K562 (cell line): Measurements from ENCODE around the gene SLC25A11. TPM values are rescaled to one million over a fixed set of nuclear protein-coding genes. Genes with fewer than 3 reads are reported as not detected.

Experiments
- ATF3 ChIP-seq, 2 experiments: fragments of 450-650 bp in 1 of 2; sonication (generic) in 1 of 2; formaldehyde crosslinking in 1 of 2; IDR thresholded peaks in 1 of 2; conservative IDR thresholded peaks in 1 of 2; 2 replicates each; pipeline versions ENCODE4 v1.6.1 to v1.8.1; 2016 to 2023; ENCODE audit warnings: mild to moderate bottlenecking in 2 of 2, moderate library complexity in 2 of 2, inconsistent platforms in 1 of 2, missing genetic modification reagents in 1 of 2
- CHD4 ChIP-seq: fragments of 200-600 bp; sonication (generic); IDR thresholded peaks from 3 replicates; pipeline ENCODE4 v1.6.1; 2012; ENCODE audit warnings: low read depth, mild to moderate bottlenecking, mixed read lengths, low read length, inconsistent platforms; ENCODE audit not compliant: insufficient read depth, insufficient replicate concordance, poor library complexity, severe bottlenecking
- FOXK1 ChIP-seq: sonication (generic); formaldehyde crosslinking; IDR thresholded peaks from 2 replicates; pipeline ENCODE4 v1.8.0; 2022; ENCODE audit warnings: missing genetic modification reagents, mild to moderate bottlenecking, borderline replicate concordance
- GABPA ChIP-seq: fragments of 200-800 bp; sonication (Bioruptor generic); conservative IDR thresholded peaks from 2 replicates; pipeline ENCODE4 v1.6.1; 2016; ENCODE audit warnings: low read depth, missing genetic modification characterization, missing compliant biosample characterization
- HOMEZ ChIP-seq: fragments of 250-450 bp; sonication (Bioruptor Pico); IDR thresholded peaks from 2 replicates; pipeline ENCODE4 v1.4.0; 2020; ENCODE audit warnings: mild to moderate bottlenecking, moderate library complexity
- MED1 ChIP-seq: sonication (generic); formaldehyde crosslinking; IDR thresholded peaks from 2 replicates; pipeline ENCODE4 v1.8.1; 2023; ENCODE audit warnings: missing genetic modification reagents, borderline replicate concordance
- MYBL2 ChIP-seq, 2 experiments: fragments of 450-650 bp in 1 of 2; sonication (generic) in 1 of 2; formaldehyde crosslinking in 1 of 2; IDR thresholded peaks; 2 replicates each; pipeline versions ENCODE4 v1.6.1 to v1.8.1; 2017 to 2022; ENCODE audit warnings: borderline replicate concordance in 1 of 2, inconsistent platforms in 1 of 2, low read depth in 1 of 2, mild to moderate bottlenecking in 1 of 2, missing genetic modification reagents in 1 of 2, moderate library complexity in 1 of 2
- SAFB2 ChIP-seq: fragments of 200-400 bp; formaldehyde crosslinking; IDR thresholded peaks from 2 replicates; pipeline ENCODE4 v1.6.1; 2018; ENCODE audit warnings: borderline replicate concordance, low read length, low read depth, moderate library complexity; ENCODE audit not compliant: severe bottlenecking
- SPI1 ChIP-seq: IDR thresholded peaks from 2 replicates; pipeline ENCODE4 v1.6.1; 2011; ENCODE audit warnings: low read depth, low read length, control low read depth, borderline replicate concordance
- TBL1XR1 ChIP-seq, 2 experiments: IDR thresholded peaks; 2 replicates each; pipeline ENCODE4 v1.6.1; 2012; ENCODE audit warnings: improper control_type of control experiment in 2 of 2, low read length in 2 of 2, mild to moderate bottlenecking in 1 of 2
- TBP ChIP-seq: optimal IDR thresholded peaks from 2 replicates; pipeline ENCODE3; 2011; ENCODE audit warnings: low read depth, low read length, improper control_type of control experiment
- ZBTB33 ChIP-seq: sonication (generic); formaldehyde crosslinking; IDR thresholded peaks from 2 replicates; pipeline ENCODE4 v1.8.1; 2023; ENCODE audit warnings: mild to moderate bottlenecking, missing genetic modification reagents
- ZNF124 ChIP-seq: sonication (generic); formaldehyde crosslinking; IDR thresholded peaks from 2 replicates; pipeline ENCODE4 v1.8.1; 2022; ENCODE audit warnings: missing genetic modification reagents
- ZNF274 ChIP-seq: IDR thresholded peaks from 2 replicates; pipeline ENCODE4 v1.6.1; 2011; ENCODE audit warnings: low read depth, mild to moderate bottlenecking, low read length, moderate library complexity, borderline replicate concordance
- ZNF431 ChIP-seq: sonication (generic); formaldehyde crosslinking; IDR thresholded peaks from 2 replicates; pipeline ENCODE4 v1.8.0; 2022; ENCODE audit warnings: mild to moderate bottlenecking, missing genetic modification reagents
- ZNF589 ChIP-seq: fragments of 200-800 bp; sonication (Bioruptor generic); IDR thresholded peaks from 2 replicates; pipeline ENCODE4 v1.6.1; 2016; ENCODE audit warnings: low read depth, missing genetic modification characterization, missing compliant biosample characterization
- ZNF696 ChIP-seq: fragments of 250-450 bp; sonication (Bioruptor Pico); conservative IDR thresholded peaks from 2 replicates; pipeline ENCODE4 v1.4.0; 2020; ENCODE audit warnings: mild to moderate bottlenecking, moderate library complexity
- polyA plus RNA-seq, 8 experiments: library from polyadenylated mRNA; depleted of rRNA in 4 of 8; stranded (reverse) in 5 of 8; unstranded in 3 of 8; fragments of >200 nt; fragmentation: Nextera tagmentation in 2 of 8; fragmentation: Illumina TruSeq in 1 of 8; extraction: Ambion mirVana in 2 of 8; extraction: Trizol in 1 of 8; gene quantifications; 2 replicates each; pipeline versions ENCODE4 v1.2.1 to v1.2.3, GENCODE V29; 2011 to 2014; ENCODE audit warnings: inconsistent platforms in 1 of 8, missing spikeins in 1 of 8
- total RNA-seq, 7 experiments: library from RNA; depleted of rRNA in 6 of 7; stranded (reverse); fragments of >200 nt in 6 of 7; fragmentation: Illumina TruSeq in 2 of 7; extraction: Trizol in 2 of 7; gene quantifications; 2 replicates each; pipeline versions ENCODE4 v1.2.1 to v1.2.3, GENCODE V29; 2011 to 2021; ENCODE audit warnings: low replicate concordance in 1 of 7
- TF ChIP-seq, protein P1 (sequence below): fragments of 450-650 bp; IDR thresholded peaks from one replicate; pipeline ENCODE4 v1.6.1; 2018; ENCODE audit warnings: mild to moderate bottlenecking, moderate library complexity; ENCODE audit not compliant: partially characterized antibody
- TF ChIP-seq, protein P2 (sequence below): fragments of 450-650 bp; IDR thresholded peaks from 2 replicates; pipeline ENCODE4 v1.6.1; 2016; ENCODE audit warnings: low read depth, mild to moderate bottlenecking, moderate library complexity

Gene SLC25A11
- total and polyA plus RNA-seq, 9 of the 15 experiments (the other 6 are each of a cell fraction or from before 2014, with no cell fraction given), result 3.1 to 56.7 (median 32.9) TPM

DNA sequence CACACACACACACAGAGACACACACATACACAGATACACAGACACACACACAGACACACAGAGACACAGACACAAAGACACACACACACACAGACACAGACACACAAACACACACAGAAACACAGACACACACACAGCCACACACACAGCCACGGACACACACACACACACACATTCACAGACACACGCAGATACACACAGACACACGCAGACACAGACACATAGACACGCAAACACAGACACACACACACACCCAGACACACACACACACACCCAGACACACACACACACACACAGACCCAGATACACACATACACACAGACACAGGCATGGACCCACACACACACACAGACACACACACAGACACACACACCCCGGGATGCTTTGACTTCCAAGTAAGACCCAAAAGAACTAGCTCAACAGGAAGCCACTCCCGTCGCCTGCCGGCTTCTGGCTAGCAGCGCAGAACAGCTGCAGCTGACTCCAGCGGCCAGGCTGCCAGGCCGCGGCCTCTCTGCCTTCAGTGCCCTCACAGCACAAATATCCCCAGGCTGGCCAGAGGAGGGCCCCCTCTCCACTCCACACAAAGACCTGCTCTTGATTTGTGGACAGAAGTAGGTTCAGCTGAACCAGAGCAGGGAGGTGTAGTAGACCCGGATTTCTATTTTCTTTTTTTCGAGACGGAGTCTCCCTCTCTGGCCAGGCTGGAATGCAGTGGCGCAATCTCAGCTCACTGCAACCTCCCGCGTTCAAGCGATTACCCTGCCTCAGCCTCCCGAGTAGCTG is 30.9 kb downstream of the SLC25A11 start (continued):
- TF ChIP-seq ZNF589 (CRISPR knock-in tag) (no peak), SPI1 (no peak), SAFB2 (no peak), ZNF431 (no peak), HOMEZ (CRISPR knock-in tag) (no peak), MED1 (CRISPR knock-in tag) (no peak), TBL1XR1 (IDR thresholded peaks at IDR 0.05; ENCODE audit: low read length in 2 of 2) (no peak), FOXK1 (CRISPR knock-in tag) (no peak), ZBTB33 (CRISPR knock-in tag) (peak; percentile 68), ZNF274 (no peak), ZNF696 (CRISPR knock-in tag) (no peak), MYBL2 (IDR thresholded peaks at IDR 0.05; ENCODE audit: low read depth) (no peak), MYBL2 (CRISPR knock-in tag; IDR thresholded peaks at IDR 0.05; ENCODE audit: borderline replicate concordance) (no peak), ATF3 (IDR thresholded peaks at IDR 0.05) (no peak), ATF3 (CRISPR knock-in tag; conservative IDR thresholded peaks at IDR 0.05) (no peak), TBP (no peak), GABPA (tag) (no peak), ZNF124 (CRISPR knock-in tag) (no peak), CHD4 (no peak)
- TF ChIP-seq, protein P1, sequence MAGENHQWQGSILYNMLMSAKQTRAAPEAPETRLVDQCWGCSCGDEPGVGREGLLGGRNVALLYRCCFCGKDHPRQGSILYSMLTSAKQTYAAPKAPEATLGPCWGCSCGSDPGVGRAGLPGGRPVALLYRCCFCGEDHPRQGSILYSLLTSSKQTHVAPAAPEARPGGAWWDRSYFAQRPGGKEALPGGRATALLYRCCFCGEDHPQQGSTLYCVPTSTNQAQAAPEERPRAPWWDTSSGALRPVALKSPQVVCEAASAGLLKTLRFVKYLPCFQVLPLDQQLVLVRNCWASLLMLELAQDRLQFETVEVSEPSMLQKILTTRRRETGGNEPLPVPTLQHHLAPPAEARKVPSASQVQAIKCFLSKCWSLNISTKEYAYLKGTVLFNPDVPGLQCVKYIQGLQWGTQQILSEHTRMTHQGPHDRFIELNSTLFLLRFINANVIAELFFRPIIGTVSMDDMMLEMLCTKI, result no peak
- TF ChIP-seq, protein P2, sequence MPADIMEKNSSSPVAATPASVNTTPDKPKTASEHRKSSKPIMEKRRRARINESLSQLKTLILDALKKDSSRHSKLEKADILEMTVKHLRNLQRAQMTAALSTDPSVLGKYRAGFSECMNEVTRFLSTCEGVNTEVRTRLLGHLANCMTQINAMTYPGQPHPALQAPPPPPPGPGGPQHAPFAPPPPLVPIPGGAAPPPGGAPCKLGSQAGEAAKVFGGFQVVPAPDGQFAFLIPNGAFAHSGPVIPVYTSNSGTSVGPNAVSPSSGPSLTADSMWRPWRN, result no peak
